HEK293T (cell line): Measurements from ENCODE around the gene MYO7A.

ENCODE experiments used
- ARNT ChIP-seq: fragments of 450-650 bp; IDR thresholded peaks from 2 replicates; pipeline ENCODE4 v1.6.1; 2017; ENCODE audit warnings: mild to moderate bottlenecking
- BHLHE40 ChIP-seq: fragments of 450-650 bp; IDR thresholded peaks from 2 replicates; pipeline ENCODE4 v1.6.1; 2016; ENCODE audit warnings: mild to moderate bottlenecking, moderate library complexity, borderline replicate concordance
- FOXA1 ChIP-seq: fragments of 450-650 bp; IDR thresholded peaks from 2 replicates; pipeline ENCODE4 v1.6.1; 2016; ENCODE audit warnings: mild to moderate bottlenecking
- FOXK2 ChIP-seq: fragments of 450-650 bp; IDR thresholded peaks from 2 replicates; pipeline ENCODE4 v1.6.1; 2016; ENCODE audit warnings: mild to moderate bottlenecking
- FOXM1 ChIP-seq: fragments of 450-650 bp; IDR thresholded peaks from 2 replicates; pipeline ENCODE4 v1.6.1; 2017; ENCODE audit warnings: mild to moderate bottlenecking, borderline replicate concordance
- HDGF ChIP-seq: fragments of 450-650 bp; IDR thresholded peaks from 2 replicates; pipeline ENCODE4 v1.6.1; 2017; ENCODE audit warnings: antibody characterized with exemption, borderline replicate concordance
- L3MBTL2 ChIP-seq: fragments of 450-650 bp; conservative IDR thresholded peaks from 2 replicates; pipeline ENCODE4 v1.6.1; 2016; ENCODE audit warnings: mild to moderate bottlenecking
- LEF1 ChIP-seq: fragments of 450-650 bp; IDR thresholded peaks from 2 replicates; pipeline ENCODE4 v1.6.1; 2017; ENCODE audit warnings: mild to moderate bottlenecking, borderline replicate concordance
- NFRKB ChIP-seq: fragments of 450-650 bp; IDR thresholded peaks from 2 replicates; pipeline ENCODE4 v1.6.1; 2016; ENCODE audit warnings: mild to moderate bottlenecking, moderate library complexity
- PKNOX1 ChIP-seq: fragments of 450-650 bp; IDR thresholded peaks from 2 replicates; pipeline ENCODE4 v1.6.1; 2016
- SP1 ChIP-seq: fragments of 450-650 bp; IDR thresholded peaks from 2 replicates; pipeline ENCODE4 v1.6.1; 2017
- SUZ12 ChIP-seq: fragments of 450-650 bp; IDR thresholded peaks from 2 replicates; pipeline ENCODE4 v1.6.1; 2016; ENCODE audit warnings: mild to moderate bottlenecking
- ZNF384 ChIP-seq: fragments of 450-650 bp; IDR thresholded peaks from 2 replicates; pipeline ENCODE4 v1.6.1; 2016

DNA sequence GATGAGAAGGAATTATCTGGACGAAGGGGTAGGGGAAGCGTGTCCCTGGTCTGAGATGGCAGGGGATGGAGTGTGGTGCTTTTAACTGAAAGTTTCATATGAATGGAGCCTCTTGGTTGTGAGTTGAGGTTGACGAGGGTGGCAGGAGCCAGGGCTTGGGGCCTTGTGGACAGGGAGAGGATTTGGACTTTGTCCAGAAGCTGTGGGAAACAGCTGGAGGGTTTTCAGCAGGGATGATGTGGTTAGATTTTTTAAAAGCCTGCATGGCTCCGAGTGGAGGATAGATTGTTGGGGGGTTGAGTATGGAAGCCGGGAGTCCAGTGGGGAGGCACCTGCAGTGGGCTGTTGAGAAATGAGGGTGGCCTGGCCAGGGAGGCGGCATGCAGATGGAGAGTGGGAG is 24.8 kb downstream of the MYO7A start:
- TF ChIP-seq FOXK2: no peak
- TF ChIP-seq PKNOX1: no peak
- TF ChIP-seq SP1: no peak
- no peak for TF ChIP-seq ZNF384
- no peak for TF ChIP-seq ARNT
- no peak for TF ChIP-seq NFRKB
- TF ChIP-seq SUZ12: no peak
- TF ChIP-seq L3MBTL2: no peak
- TF ChIP-seq LEF1: no peak
- TF ChIP-seq FOXA1: no peak
- no peak for TF ChIP-seq FOXM1
- no peak for TF ChIP-seq BHLHE40
- no peak for TF ChIP-seq HDGF
